HepG2 (cell line): Measurements from ENCODE around the gene TMEM198. TPM values are rescaled to one million over a fixed set of nuclear protein-coding genes. Genes with fewer than 3 reads are reported as not detected.

Experiments used
- MTA3 ChIP-seq: sonication (generic); formaldehyde crosslinking; IDR thresholded peaks from 2 replicates; pipeline ENCODE4 v1.4.0; 2020; ENCODE audit warnings: missing genetic modification reagents
- RFX3 ChIP-seq: IDR thresholded peaks from 2 replicates; pipeline ENCODE4 v1.6.1; 2016; ENCODE audit warnings: missing biosample characterization, missing genetic modification reagents
- SUZ12 ChIP-seq: fragments of 150-350 bp; IDR thresholded peaks from 2 replicates; pipeline ENCODE4 v1.6.1; 2014; ENCODE audit warnings: low read depth, low read length
- ZBTB20 ChIP-seq: sonication (generic); formaldehyde crosslinking; IDR thresholded peaks from 2 replicates; pipeline ENCODE4 v1.8.1; 2023; ENCODE audit warnings: missing genetic modification reagents, low read depth, mild to moderate bottlenecking, borderline replicate concordance
- polyA plus RNA-seq, 8 experiments: library from polyadenylated mRNA; depleted of rRNA in 3 of 8; stranded (reverse) in 7 of 8; unstranded in 1 of 8; fragments of >200 nt; fragmentation: Illumina TruSeq in 4 of 8; extraction: Trizol in 4 of 8; gene quantifications; 2 replicates each; pipeline versions ENCODE4 v1.2.1 to v1.2.3, GENCODE V29; 2011 to 2016; ENCODE audit warnings: low read depth in 4 of 8, missing spikeins in 1 of 8, mixed read lengths in 1 of 8; ENCODE audit not compliant: insufficient read depth in 1 of 8
- total RNA-seq, 5 experiments: library from RNA; depleted of rRNA; stranded (reverse); fragments of >200 nt; fragmentation: Illumina TruSeq; extraction: Trizol; gene quantifications; 2 replicates each; pipeline ENCODE4 v1.2.3, GENCODE V29; 2016; ENCODE audit warnings: low read depth in 1 of 5
- TF ChIP-seq, protein P1 (sequence below): sonication (generic); formaldehyde crosslinking; IDR thresholded peaks from 2 replicates; pipeline ENCODE4 v1.4.0; 2020; ENCODE audit warnings: mild to moderate bottlenecking, missing genetic modification reagents
- TF ChIP-seq, protein P2 (sequence below): sonication (generic); formaldehyde crosslinking; IDR thresholded peaks from 2 replicates; pipeline ENCODE4 v1.9.0; 2021; ENCODE audit warnings: missing genetic modification reagents, mild to moderate bottlenecking, borderline replicate concordance
- TF ChIP-seq, protein P3 (sequence below): IDR thresholded peaks from 2 replicates; pipeline ENCODE4 v1.6.1; 2016; ENCODE audit warnings: mild to moderate bottlenecking, missing biosample characterization, missing genetic modification reagents
- TF ChIP-seq, protein P4 (sequence below): sonication (generic); formaldehyde crosslinking; IDR thresholded peaks from 2 replicates; pipeline ENCODE4 v1.8.0; 2022; ENCODE audit warnings: mild to moderate bottlenecking, missing genetic modification reagents, moderate library complexity
- TF ChIP-seq, protein P5 (sequence below): sonication (generic); formaldehyde crosslinking; IDR thresholded peaks from 2 replicates; pipeline ENCODE4 v1.8.0; 2022; ENCODE audit warnings: mild to moderate bottlenecking, missing genetic modification reagents

TMEM198 gene
- total and polyA plus RNA-seq, 2 of the 13 experiments (the other 11 are each of a cell fraction or from before 2014, with no cell fraction given), result 17.3 to 23.5 TPM

DNA sequence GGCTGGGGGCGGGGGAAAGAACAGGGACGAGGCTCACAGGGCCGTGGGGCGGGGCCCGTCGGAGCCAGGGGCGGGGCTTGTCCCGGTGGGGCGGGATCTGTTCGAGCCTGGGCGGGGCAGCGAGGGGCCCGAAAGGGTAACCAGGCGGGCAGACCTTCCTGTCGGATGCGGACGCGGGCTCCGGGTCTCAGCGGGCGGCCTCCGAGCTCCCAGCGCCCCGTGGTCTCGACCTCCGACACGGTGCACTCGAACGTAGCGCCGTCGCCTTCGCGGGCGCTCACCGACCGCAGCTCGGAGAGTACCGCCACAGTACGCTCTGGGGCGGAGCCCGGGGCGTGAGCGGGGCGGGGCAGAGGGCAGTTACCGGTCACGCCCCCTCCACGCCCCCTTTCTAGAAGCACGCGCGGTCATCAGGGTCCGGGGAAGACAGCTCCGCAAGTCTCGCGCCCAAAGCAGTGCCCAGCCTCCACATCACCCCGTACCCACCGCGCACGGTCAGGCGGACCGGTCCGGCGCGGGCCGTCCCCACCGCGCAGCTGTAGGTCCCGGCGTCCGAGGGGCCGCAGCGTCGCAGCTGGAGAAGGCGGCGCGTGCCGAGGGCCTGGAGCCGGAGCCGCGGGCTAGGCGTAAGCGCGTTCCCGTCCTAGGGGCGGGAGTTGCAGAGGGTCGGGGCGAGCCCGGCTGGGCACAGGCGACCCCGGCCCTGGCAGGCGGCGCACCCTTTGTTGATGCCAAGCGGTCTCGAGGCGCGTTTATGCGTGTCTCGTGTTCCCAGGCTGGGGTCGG lies 8.7 kb downstream of the TMEM198 start (continued):
- TF ChIP-seq, protein P1, sequence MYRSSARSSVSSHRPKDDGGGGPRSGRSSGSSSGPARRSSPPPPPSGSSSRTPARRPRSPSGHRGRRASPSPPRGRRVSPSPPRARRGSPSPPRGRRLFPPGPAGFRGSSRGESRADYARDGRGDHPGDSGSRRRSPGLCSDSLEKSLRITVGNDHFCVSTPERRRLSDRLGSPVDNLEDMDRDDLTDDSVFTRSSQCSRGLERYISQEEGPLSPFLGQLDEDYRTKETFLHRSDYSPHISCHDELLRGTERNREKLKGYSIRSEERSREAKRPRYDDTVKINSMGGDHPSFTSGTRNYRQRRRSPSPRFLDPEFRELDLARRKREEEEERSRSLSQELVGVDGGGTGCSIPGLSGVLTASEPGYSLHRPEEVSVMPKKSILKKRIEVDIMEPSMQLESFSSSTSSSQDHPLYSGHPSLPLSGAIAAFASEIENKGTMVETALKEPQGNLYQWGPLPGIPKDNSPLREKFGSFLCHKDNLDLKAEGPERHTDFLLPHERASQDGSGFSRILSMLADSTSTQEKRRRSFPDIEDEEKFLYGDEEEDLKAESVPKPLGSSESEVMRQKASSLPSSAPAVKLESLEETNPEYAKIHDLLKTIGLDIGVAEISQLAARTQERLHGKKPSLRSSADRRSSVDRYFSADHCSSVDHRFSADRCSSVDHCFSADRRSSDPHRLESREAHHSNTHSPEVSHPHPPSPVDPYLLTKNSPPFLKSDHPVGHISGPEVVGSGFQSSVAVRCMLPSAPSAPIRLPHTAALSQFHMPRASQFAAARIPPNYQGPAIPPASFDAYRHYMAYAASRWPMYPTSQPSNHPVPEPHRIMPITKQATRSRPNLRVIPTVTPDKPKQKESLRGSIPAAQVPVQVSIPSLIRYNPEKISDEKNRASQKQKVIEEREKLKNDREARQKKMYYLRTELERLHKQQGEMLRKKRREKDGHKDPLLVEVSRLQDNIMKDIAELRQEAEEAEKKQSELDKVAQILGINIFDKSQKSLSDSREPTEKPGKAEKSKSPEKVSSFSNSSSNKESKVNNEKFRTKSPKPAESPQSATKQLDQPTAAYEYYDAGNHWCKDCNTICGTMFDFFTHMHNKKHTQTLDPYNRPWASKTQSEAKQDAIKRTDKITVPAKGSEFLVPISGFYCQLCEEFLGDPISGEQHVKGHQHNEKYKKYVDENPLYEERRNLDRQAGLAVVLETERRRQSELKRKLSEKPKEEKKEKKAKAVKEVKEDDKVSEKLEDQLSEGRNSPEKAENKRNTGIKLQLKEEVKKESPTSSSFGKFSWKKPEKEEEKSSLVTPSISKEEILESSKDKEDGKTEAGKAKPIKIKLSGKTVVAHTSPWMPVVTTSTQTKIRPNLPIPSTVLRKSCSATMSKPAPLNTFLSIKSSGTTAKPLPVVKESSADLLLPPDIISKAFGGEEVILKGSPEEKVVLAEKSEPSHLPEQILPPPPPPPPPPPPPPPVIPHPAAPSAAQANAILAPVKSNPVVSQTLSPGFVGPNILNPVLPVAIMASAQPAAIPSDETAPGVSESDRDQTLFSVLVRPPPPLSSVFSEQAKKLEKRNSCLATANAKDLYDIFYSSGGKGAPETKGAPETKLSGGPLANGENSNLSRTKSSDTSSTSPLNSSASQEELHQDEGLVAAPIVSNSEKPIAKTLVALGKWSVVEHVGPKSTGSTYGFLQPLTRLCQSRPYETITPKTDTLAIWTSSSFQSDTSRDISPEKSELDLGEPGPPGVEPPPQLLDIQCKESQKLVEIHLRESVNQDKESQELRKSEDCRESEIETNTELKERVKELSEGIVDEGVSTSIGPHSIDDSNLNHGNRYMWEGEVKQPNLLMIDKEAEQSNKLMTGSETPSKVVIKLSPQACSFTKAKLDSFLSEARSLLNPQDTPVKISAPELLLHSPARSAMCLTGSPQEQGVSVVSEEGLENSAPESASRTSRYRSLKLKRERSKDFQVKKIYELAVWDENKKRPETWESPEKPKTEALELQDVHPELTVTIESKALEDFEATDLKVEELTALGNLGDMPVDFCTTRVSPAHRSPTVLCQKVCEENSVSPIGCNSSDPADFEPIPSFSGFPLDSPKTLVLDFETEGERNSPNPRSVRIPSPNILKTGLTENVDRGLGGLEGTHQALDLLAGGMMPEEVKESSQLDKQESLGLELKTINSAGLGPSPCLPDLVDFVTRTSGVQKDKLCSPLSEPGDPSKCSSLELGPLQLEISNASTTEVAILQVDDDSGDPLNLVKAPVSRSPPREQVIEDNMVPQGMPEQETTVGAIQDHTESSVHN (CRISPR knock-in tag), result peak; percentile 91
- TF ChIP-seq SUZ12 (no peak), MTA3 (CRISPR knock-in tag) (no peak), RFX3 (CRISPR knock-in tag) (no peak), ZBTB20 (CRISPR knock-in tag) (no peak; the same call in 1 of the 2 replicates)
- TF ChIP-seq, protein P2, sequence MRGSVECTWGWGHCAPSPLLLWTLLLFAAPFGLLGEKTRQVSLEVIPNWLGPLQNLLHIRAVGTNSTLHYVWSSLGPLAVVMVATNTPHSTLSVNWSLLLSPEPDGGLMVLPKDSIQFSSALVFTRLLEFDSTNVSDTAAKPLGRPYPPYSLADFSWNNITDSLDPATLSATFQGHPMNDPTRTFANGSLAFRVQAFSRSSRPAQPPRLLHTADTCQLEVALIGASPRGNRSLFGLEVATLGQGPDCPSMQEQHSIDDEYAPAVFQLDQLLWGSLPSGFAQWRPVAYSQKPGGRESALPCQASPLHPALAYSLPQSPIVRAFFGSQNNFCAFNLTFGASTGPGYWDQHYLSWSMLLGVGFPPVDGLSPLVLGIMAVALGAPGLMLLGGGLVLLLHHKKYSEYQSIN (CRISPR knock-in tag), result no peak
- TF ChIP-seq, protein P3, sequence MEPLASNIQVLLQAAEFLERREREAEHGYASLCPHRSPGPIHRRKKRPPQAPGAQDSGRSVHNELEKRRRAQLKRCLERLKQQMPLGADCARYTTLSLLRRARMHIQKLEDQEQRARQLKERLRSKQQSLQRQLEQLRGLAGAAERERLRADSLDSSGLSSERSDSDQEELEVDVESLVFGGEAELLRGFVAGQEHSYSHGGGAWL (CRISPR knock-in tag), result peak; percentile 93
- TF ChIP-seq, protein P4, sequence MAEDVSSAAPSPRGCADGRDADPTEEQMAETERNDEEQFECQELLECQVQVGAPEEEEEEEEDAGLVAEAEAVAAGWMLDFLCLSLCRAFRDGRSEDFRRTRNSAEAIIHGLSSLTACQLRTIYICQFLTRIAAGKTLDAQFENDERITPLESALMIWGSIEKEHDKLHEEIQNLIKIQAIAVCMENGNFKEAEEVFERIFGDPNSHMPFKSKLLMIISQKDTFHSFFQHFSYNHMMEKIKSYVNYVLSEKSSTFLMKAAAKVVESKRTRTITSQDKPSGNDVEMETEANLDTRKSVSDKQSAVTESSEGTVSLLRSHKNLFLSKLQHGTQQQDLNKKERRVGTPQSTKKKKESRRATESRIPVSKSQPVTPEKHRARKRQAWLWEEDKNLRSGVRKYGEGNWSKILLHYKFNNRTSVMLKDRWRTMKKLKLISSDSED (CRISPR knock-in tag), result peak; percentile 88; the same call in 1 of the 2 replicates
- TF ChIP-seq, protein P5, sequence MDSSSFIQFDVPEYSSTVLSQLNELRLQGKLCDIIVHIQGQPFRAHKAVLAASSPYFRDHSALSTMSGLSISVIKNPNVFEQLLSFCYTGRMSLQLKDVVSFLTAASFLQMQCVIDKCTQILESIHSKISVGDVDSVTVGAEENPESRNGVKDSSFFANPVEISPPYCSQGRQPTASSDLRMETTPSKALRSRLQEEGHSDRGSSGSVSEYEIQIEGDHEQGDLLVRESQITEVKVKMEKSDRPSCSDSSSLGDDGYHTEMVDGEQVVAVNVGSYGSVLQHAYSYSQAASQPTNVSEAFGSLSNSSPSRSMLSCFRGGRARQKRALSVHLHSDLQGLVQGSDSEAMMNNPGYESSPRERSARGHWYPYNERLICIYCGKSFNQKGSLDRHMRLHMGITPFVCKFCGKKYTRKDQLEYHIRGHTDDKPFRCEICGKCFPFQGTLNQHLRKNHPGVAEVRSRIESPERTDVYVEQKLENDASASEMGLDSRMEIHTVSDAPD (CRISPR knock-in tag), result no peak; the same call in 1 of the 2 replicates
